A549 (cell line): Measurements from ENCODE around the gene KIF12. TPM values are rescaled to one million over a fixed set of nuclear protein-coding genes. Genes with fewer than 3 reads are reported as not detected.
"Not testable (repeated sequence)": the region's sequence is repeated elsewhere in the genome, so short reads cannot be mapped to it uniquely, and the experiment has no call there.

ENCODE experiments used
- ATAC-seq, 2 experiments: fragments of 200-7000 bp in 1 of 2; fragments of >200 bp in 1 of 2; cut with Nextera tagmentation in 1 of 2; cut with Tn5 transposase in 1 of 2; 3 replicates each; pipeline versions ENCODE4 v1.8.0 to v1.9.1; 2018 to 2020; ENCODE audit warnings: mild to moderate bottlenecking in 1 of 2, moderate library complexity in 1 of 2
- CTCF ChIA-PET: fragments of 300-600 bp; sonication (Branson Sonifier 250); formaldehyde crosslinking; extraction: SDS; loops from one replicate; lab custom pipeline; 2021; ENCODE audit warnings: antibody characterized with exemption, inconsistent platforms; lab: Yijun Ruan, JAX
- POLR2A ChIA-PET: fragments of 350-600 bp; formaldehyde crosslinking; extraction: SDS; loops from one replicate; lab custom pipeline; 2021; ENCODE audit warnings: antibody characterized with exemption, inconsistent platforms; lab: Yijun Ruan, JAX
- DNase-seq, 2 experiments: peaks; one replicate each; pipeline versions ENCODE4 v3.0.0 to v3.0.0-alpha.2; 2011 to 2016; ENCODE audit warnings: low read depth in 1 of 2, low spot score in 1 of 2
- FAIRE-seq: peaks from 2 replicates; lab custom pipeline; 2011; peaks lifted over from hg19 to GRCh38; lab: Jason Lieb, UNC
- H3K27ac ChIP-seq, 2 experiments: fragments of >200 bp; sonication (Bioruptor Twin); formaldehyde crosslinking; 3 replicates each; pipeline ENCODE4 v1.5.1; 2016 to 2017
- H3K4me1 ChIP-seq: fragments of >200 bp; sonication (Bioruptor Twin); formaldehyde crosslinking; 3 replicates; pipeline ENCODE4 v1.6.1; 2016
- H3K4me2 ChIP-seq: fragments of >200 bp; sonication (Bioruptor Twin); formaldehyde crosslinking; 3 replicates; pipeline ENCODE4 v1.6.1; 2016
- H3K4me3 ChIP-seq: fragments of >200 bp; sonication (Bioruptor Twin); formaldehyde crosslinking; 3 replicates; pipeline ENCODE4 v1.5.1; 2016
- H3K9me3 ChIP-seq: fragments of >200 bp; sonication (Bioruptor Twin); formaldehyde crosslinking; 3 replicates; pipeline ENCODE4 v1.6.1; 2016
- CBX2 ChIP-seq: fragments of 200-600 bp; sonication (generic); IDR thresholded peaks from 2 replicates; pipeline ENCODE4 v1.6.1; 2016; ENCODE audit warnings: low read depth, mild to moderate bottlenecking, borderline replicate concordance
- CHD4 ChIP-seq: fragments of 200-600 bp; sonication (generic); IDR thresholded peaks from 2 replicates; pipeline ENCODE4 v1.6.1; 2016; ENCODE audit warnings: antibody characterized with exemption, mild to moderate bottlenecking, borderline replicate concordance
- EHMT2 ChIP-seq: fragments of 200-600 bp; sonication (generic); IDR thresholded peaks from 2 replicates; pipeline ENCODE4 v1.6.1; 2016; ENCODE audit warnings: antibody characterized with exemption, low read depth, mild to moderate bottlenecking, moderate library complexity
- EP300 ChIP-seq, 2 experiments: fragments of >200 bp; sonication (Bioruptor Twin); formaldehyde crosslinking; IDR thresholded peaks; 2 replicates in 1 of 2; 3 replicates in 1 of 2; pipeline ENCODE4 v1.6.1; 2016 to 2017
- GATA3 ChIP-seq: IDR thresholded peaks from 2 replicates; pipeline ENCODE4 v1.6.1; 2012; ENCODE audit warnings: borderline replicate concordance
- HEYL ChIP-seq: fragments of 250-450 bp; sonication (Bioruptor Pico); IDR thresholded peaks from 2 replicates; pipeline ENCODE4 v1.8.0; 2021; ENCODE audit warnings: mild to moderate bottlenecking, moderate library complexity
- HOXB13 ChIP-seq: fragments of 250-450 bp; sonication (Bioruptor Pico); IDR thresholded peaks from 2 replicates; pipeline ENCODE4 v1.5.0; 2020; ENCODE audit warnings: low read depth, mild to moderate bottlenecking, moderate library complexity
- MAFK ChIP-seq: fragments of 450-650 bp; IDR thresholded peaks from 2 replicates; pipeline ENCODE4 v1.6.1; 2014; ENCODE audit not compliant: partially characterized antibody
- MAZ ChIP-seq: fragments of 150-350 bp; IDR thresholded peaks from 2 replicates; pipeline ENCODE4 v1.6.1; 2014; ENCODE audit warnings: antibody characterized with exemption, low read depth, low read length, borderline replicate concordance
- NFE2L2 ChIP-seq: fragments of 150-350 bp; conservative IDR thresholded peaks from 2 replicates; pipeline ENCODE4 v1.6.1; 2014; ENCODE audit warnings: low read length
- NR3C1 ChIP-seq: fragments of >200 bp; sonication (Bioruptor Twin); formaldehyde crosslinking; IDR thresholded peaks from 3 replicates; pipeline ENCODE4 v1.6.1; 2017
- POLR2A ChIP-seq: IDR thresholded peaks from 2 replicates; pipeline ENCODE4 v1.6.1; 2012; ENCODE audit warnings: mild to moderate bottlenecking, low read length
- RFX5 ChIP-seq: fragments of 450-650 bp; IDR thresholded peaks from 2 replicates; pipeline ENCODE4 v1.7.1; 2014; ENCODE audit warnings: antibody characterized with exemption, mild to moderate bottlenecking, moderate library complexity
- SMC3 ChIP-seq: fragments of >200 bp; sonication (Bioruptor Twin); formaldehyde crosslinking; IDR thresholded peaks from 3 replicates; pipeline ENCODE4 v1.6.1; 2018; ENCODE audit warnings: inconsistent platforms
- TFCP2L1 ChIP-seq: fragments of 250-450 bp; sonication (Bioruptor Pico); IDR thresholded peaks from 2 replicates; pipeline ENCODE4 v1.5.0; 2021; ENCODE audit warnings: mild to moderate bottlenecking
- ZNF302 ChIP-seq: fragments of 250-450 bp; sonication (Bioruptor Pico); IDR thresholded peaks from 2 replicates; pipeline ENCODE4 v1.9.0; 2021; ENCODE audit warnings: inconsistent platforms, mild to moderate bottlenecking, moderate library complexity
- WGBS: methylation state at CpG from one replicate; pipeline ENCODE4 v1.1.6; 2017; ENCODE audit errors: missing lambda C conversion rate; 5-methylcytosine and 5-hydroxymethylcytosine counted together
- polyA plus RNA-seq, 4 experiments: library from polyadenylated mRNA; depleted of rRNA in 3 of 4; stranded (reverse); fragments of >200 nt; fragmentation: RNase III in 1 of 4; extraction: RNeasy Plus Mini Kit Qiagen cat#74134 plus additional on column Dnase treatment in 1 of 4; gene quantifications; 2 replicates in 3 of 4; 3 replicates in 1 of 4; pipeline ENCODE4 v1.2.3, GENCODE V29; 2011 to 2017
- TF ChIP-seq, protein P1 (sequence below): fragments of 450-650 bp; IDR thresholded peaks from 2 replicates; pipeline ENCODE4 v1.6.1; 2014; ENCODE audit warnings: antibody characterized with exemption

KIF12 gene
- polyA plus RNA-seq, 2 of the 4 experiments (the other 2 are of a cell fraction): 6.0 to 6.3 TPM

DNA sequence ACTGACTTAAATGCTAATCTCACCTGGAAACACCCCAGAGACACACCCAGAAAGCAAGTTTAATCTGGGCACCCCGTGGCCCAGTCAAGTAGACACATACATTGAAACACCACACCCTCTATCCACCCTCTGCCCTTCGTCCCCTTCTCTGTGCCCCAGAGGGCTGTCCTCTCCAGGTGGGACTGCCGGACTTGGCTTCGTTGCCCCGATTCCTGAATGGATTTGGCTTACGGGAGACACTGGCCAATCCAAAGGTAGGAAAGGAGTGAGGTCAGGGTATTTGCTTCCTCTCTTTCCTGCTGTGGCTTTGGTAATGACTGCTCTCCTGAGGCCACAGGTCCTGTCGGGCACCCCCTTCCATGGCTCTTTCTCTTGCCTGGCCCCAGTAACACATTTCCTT is 31.0 kb upstream of the KIF12 start:
- Histone ChIP-seq H3K9me3 (peaks cover 10% of the 10 kb centered on the region; the same call in 2 of the 3 replicates), H3K27ac (no peak overlapping the region), H3K4me3 (no peak overlapping the region), H3K4me1 (no peaks in the 10 kb centered on the region), H3K4me2 (no peak overlapping the region)
- WGBS: 66% methylated on average over 7 of the region's 7 CpGs
- DNase-seq (no peak), ATAC-seq (no peak), FAIRE-seq (no peak)
- ChIA-PET POLR2A (no interaction called here), CTCF (interaction anchor here (0.9 to 4.7 kb wide), 3 partner anchors 20 to 161 kb away, joined by 4 to 28 read pairs (median 6); no protein-coding TSS in a partner anchor)
- no peak for TF ChIP-seq NFE2L2
- no peak for TF ChIP-seq EP300 (IDR thresholded peaks at IDR 0.05)
- no peak for TF ChIP-seq POLR2A

DNA sequence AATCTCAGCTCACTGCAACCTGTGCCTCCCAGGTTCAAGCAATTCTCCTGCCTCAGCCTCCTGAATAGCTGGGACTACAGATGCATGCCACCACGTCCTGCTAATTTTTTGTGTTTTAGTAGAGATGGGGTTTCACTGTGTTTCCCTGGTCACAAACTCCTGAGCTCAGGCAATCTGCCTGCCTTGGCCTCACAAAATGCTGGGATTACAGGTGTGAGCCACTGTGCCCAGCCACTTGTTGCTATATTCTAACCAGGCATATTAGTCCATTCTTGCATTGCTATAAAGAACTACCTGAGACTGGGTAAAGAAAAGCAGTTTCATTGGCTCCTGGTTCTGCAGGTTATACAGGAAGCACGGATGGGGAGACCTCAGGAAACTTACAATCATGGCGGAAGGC is 29.7 kb upstream of the KIF12 start:
- H3K4me1 ChIP-seq, H3K27ac ChIP-seq, FAIRE-seq, H3K4me2 ChIP-seq, DNase-seq, H3K4me3 ChIP-seq, POLR2A ChIA-PET, H3K9me3 ChIP-seq, ATAC-seq: not testable (repeated sequence)
- WGBS: 50% methylated on average over 3 of the region's 3 CpGs
- CTCF ChIA-PET: interaction anchor here (0.6 to 4.7 kb wide), 5 partner anchors 12 to 165 kb away, joined by 3 to 28 read pairs (median 6); no protein-coding TSS in a partner anchor

DNA sequence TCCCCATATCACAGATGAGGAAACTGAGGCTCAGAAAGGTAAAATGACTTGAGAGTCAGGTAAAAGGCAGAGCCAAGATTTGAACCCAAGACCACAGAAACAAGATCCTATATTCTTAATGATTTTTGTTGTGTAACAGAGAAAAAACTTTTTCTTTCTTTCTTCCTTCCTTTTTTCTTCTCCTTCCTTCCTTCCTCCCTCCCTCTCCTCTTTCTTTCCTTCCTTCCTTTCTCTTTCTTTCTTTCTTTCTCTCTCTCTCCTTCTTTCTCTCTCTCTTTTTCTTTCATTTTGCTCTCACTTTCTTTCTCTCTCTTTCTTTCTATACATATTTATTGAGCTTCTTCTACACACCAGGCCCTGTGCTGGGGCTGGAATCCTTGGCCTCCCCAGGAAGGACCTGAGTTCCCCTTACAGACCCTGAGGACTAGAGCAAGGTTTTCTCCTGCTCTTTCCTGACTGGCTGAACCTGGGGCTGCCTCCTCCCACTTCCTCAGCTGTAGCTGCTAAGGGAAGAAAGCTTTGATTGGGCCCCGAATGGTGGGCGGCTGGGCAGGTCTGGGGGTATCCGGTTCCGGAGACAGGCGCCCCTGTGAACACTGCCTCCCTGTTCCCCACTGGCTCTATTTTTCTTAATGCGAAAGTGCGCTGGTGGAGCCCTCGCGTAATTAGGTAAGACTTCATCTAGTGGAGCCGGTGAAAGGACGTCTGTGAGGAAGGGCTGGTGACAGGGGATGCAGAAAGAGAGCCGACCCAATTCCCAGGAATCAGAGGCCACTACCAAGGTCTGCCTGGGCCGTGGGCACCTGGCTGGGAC is 27.4 kb upstream of the KIF12 start:
- Histone ChIP-seq H3K4me3 (no peak overlapping the region), H3K27ac (no peak overlapping the region), H3K4me1 (no peaks in the 10 kb centered on the region), H3K9me3 (peaks cover 10% of the 10 kb centered on the region; the same call in 2 of the 3 replicates), H3K4me2 (no peak overlapping the region)
- FAIRE-seq (no peak), DNase-seq (no peak), ATAC-seq (no peak)
- POLR2A ChIA-PET: no interaction called here
- TF ChIP-seq, protein P1, sequence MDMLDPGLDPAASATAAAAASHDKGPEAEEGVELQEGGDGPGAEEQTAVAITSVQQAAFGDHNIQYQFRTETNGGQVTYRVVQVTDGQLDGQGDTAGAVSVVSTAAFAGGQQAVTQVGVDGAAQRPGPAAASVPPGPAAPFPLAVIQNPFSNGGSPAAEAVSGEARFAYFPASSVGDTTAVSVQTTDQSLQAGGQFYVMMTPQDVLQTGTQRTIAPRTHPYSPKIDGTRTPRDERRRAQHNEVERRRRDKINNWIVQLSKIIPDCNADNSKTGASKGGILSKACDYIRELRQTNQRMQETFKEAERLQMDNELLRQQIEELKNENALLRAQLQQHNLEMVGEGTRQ: no peak
- no peak for TF ChIP-seq EHMT2
- TF ChIP-seq MAFK: no peak
- no peak for TF ChIP-seq CHD4
- TF ChIP-seq TFCP2L1 (CRISPR knock-in tag): no peak
- no peak for TF ChIP-seq SMC3
- TF ChIP-seq CBX2: no peak
- no peak for TF ChIP-seq HOXB13 (CRISPR knock-in tag)
- no peak for TF ChIP-seq RFX5
- TF ChIP-seq HEYL (CRISPR knock-in tag): no peak
- no peak for TF ChIP-seq NFE2L2
- CTCF ChIA-PET: interaction anchor here (1.4 to 4.4 kb wide), 2 partner anchors 19 to 44 kb away, joined by 3 to 25 read pairs; no protein-coding TSS in a partner anchor
- WGBS: 80% methylated on average over 13 of the region's 13 CpGs

DNA sequence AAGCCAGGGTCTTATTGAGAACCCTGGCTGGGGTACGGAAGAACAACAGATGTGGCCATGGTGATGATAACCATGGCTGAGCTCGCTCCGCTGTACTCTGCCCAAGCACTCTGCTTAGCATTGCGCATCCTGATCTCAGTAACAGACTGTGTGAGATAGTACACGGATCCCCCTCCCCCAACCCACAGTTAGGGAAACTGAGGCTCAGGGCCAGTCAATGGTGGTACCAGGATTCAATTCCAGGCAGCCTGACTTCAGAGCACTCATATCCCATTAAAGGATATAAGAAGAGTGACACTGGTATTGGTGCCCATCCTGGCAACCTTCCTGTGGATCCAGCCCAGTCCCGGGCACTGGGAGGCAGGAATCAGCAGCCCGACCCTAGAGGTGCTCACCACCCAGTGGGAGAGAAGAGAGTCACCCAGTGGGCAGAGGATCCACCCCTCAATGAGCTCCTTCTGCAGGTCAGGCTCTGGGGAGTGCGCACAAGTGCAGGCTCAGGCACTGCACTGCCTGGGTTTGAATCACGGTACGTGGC is 26.5 kb upstream of the KIF12 start:
- POLR2A ChIA-PET: no interaction called here
- 77% methylated on average over 10 of the region's 10 CpGs for WGBS
- peak in 1 of 2 experiments; percentile 14; a peak in 1 of 6 replicates for ATAC-seq

More for the DNA sequence above, 26.5 kb upstream of the KIF12 start:
- Histone ChIP-seq H3K27ac (no peak overlapping the region), H3K4me2 (no peak overlapping the region), H3K4me3 (no peak overlapping the region), H3K9me3 (peaks cover 10% of the 10 kb centered on the region; the same call in 2 of the 3 replicates), H3K4me1 (no peaks in the 10 kb centered on the region)
- CTCF ChIA-PET: interaction anchor here (0.9 to 4.4 kb wide), 4 partner anchors 18 to 43 kb away, joined by 3 to 25 read pairs (median 4); no protein-coding TSS in a partner anchor
- TF ChIP-seq ZNF302 (CRISPR knock-in tag) (no peak), GATA3 (no peak), TFCP2L1 (CRISPR knock-in tag) (no peak), MAZ (no peak), NR3C1 (no peak), EP300 (IDR thresholded peaks at IDR 0.05) (no peak)
- TF ChIP-seq, protein P1: no peak
- DNase-seq (no peak), FAIRE-seq (no peak)
